Endodermal cell (in vitro differentiated cells): ENCODE data around the gene CLDN19. TPM values are rescaled to one million over a fixed set of nuclear protein-coding genes. Genes with fewer than 3 reads are reported as not detected.
A peak's percentile ranks its signal among the peaks of the same experiment; 100 is the strongest.

Source experiments
- DNase-seq: peaks from one replicate; pipeline ENCODE4 v3.0.0-alpha.2; 2017
- H3K27ac ChIP-seq: 2 replicates; pipeline ENCODE4 v1.5.1; 2013; ENCODE audit warnings: mild to moderate bottlenecking, low read depth, low read length, moderate library complexity
- H3K27me3 ChIP-seq: 2 replicates; pipeline ENCODE4 v1.6.1; 2013; ENCODE audit warnings: mild to moderate bottlenecking, low read length, moderate library complexity; ENCODE audit not compliant: insufficient read depth, control insufficient read depth, poor library complexity, severe bottlenecking
- H3K36me3 ChIP-seq: 2 replicates; pipeline ENCODE4 v1.7.0; 2013; ENCODE audit warnings: mild to moderate bottlenecking, low read length, moderate library complexity; ENCODE audit not compliant: control insufficient read depth, insufficient read depth
- H3K4me1 ChIP-seq: one replicate; pipeline ENCODE4 v1.7.0; 2013; ENCODE audit warnings: low read length; ENCODE audit not compliant: control insufficient read depth, insufficient read depth
- H3K4me3 ChIP-seq: 2 replicates; pipeline ENCODE4 v1.5.1; 2013; ENCODE audit warnings: mild to moderate bottlenecking, low read length, moderate library complexity
- H3K9ac ChIP-seq: 2 replicates; pipeline ENCODE4 v1.6.1; 2013; ENCODE audit warnings: mild to moderate bottlenecking, low read length, moderate library complexity; ENCODE audit not compliant: poor library complexity, severe bottlenecking; ENCODE audit errors: extremely low read depth
- H3K9me3 ChIP-seq: 2 replicates; pipeline ENCODE4 v1.6.1; 2013; ENCODE audit warnings: mild to moderate bottlenecking, low read length, moderate library complexity; ENCODE audit not compliant: control insufficient read depth
- H3K27ac Mint-ChIP-seq: 2 replicates; pipeline ENCODE4 v1.8.0; 2020; ENCODE audit warnings: mixed read lengths
- H3K27me3 Mint-ChIP-seq: 2 replicates; pipeline ENCODE4 v1.8.0; 2021; ENCODE audit warnings: mild to moderate bottlenecking, mixed read lengths; ENCODE audit not compliant: insufficient read depth
- H3K36me3 Mint-ChIP-seq: 2 replicates; pipeline ENCODE4 v1.8.0; 2020; ENCODE audit warnings: low read depth, mixed read lengths
- H3K4me1 Mint-ChIP-seq: 2 replicates; pipeline ENCODE4 v1.8.0; 2020; ENCODE audit warnings: mixed read lengths
- H3K4me3 Mint-ChIP-seq: 2 replicates; pipeline ENCODE4 v1.8.0; 2020; ENCODE audit warnings: mild to moderate bottlenecking, moderate library complexity, mixed read lengths
- H3K9me3 Mint-ChIP-seq: 2 replicates; pipeline ENCODE4 v1.8.0; 2020; ENCODE audit warnings: mild to moderate bottlenecking, mixed read lengths
- CTCF ChIP-seq: fragments of 200-600 bp; sonication (generic); conservative IDR thresholded peaks from 2 replicates; pipeline ENCODE4 v1.5.0; 2021; ENCODE audit warnings: antibody characterized with exemption, mild to moderate bottlenecking
- WGBS, 2 experiments: methylation state at CpG; one replicate each; pipeline versions ENCODE4 v1.1.5 to v1.1.7; 2013; ENCODE audit warnings: missing lambda C conversion rate in 2 of 2, mixed read lengths in 1 of 2; ENCODE audit not compliant: insufficient coverage in 1 of 2, insufficient read length in 1 of 2; 5-methylcytosine and 5-hydroxymethylcytosine counted together
- total RNA-seq, 2 donors: library from RNA; stranded (reverse); fragmentation: NEBNext Ultra II Directional in 1 of 2; extraction: Animal tissue kit (Norgen Biotek cat#: 25700) in 1 of 2; gene quantifications; 2 replicates in 1 of 2; 3 replicates in 1 of 2; pipeline ENCODE4 v1.2.1, GENCODE V29; 2021

CLDN19 gene
- total RNA-seq, 2 donors from 2014 or later, result 31.6 to 32.6 TPM

- Histone ChIP-seq H3K36me3 (peaks cover 67% of the 10 kb centered on the region), H3K9ac (no peak overlapping the region), H3K27ac (no peak overlapping the region), H3K27me3 (no peaks in the 10 kb centered on the region), H3K4me3 (no peak overlapping the region), H3K4me1 (peaks cover 32% of the 10 kb centered on the region), H3K9me3 (no peaks in the 10 kb centered on the region)
- H3K9me3 Mint-ChIP-seq, result no peaks in the 10 kb centered on the region
- peaks cover 53% of the 10 kb centered on the region for H3K4me1 Mint-ChIP-seq
- no peak for DNase-seq
- H3K27ac Mint-ChIP-seq, result no peak overlapping the region
- TF ChIP-seq CTCF, result peak; percentile 44
- peaks cover 39% of the 10 kb centered on the region for H3K36me3 Mint-ChIP-seq
- H3K4me3 Mint-ChIP-seq, result no peak overlapping the region
- 86% methylated on average over 1 of the region's 1 CpG; no CpG with 5 or more reads in 1 of the 2 experiments for WGBS, 2 experiments
- no peaks in the 10 kb centered on the region for H3K27me3 Mint-ChIP-seq
Observed at GRCh38 chr1:42690477-42691156, 49.4 kb downstream of the CLDN19 start.

- Mint-ChIP-seq H3K36me3 (peaks cover 36% of the 10 kb centered on the region), H3K4me3 (no peak overlapping the region), H3K27ac (no peak overlapping the region), H3K9me3 (no peaks in the 10 kb centered on the region), H3K4me1 (peaks cover 60% of the 10 kb centered on the region), H3K27me3 (no peaks in the 10 kb centered on the region)
- no peak for TF ChIP-seq CTCF
- Histone ChIP-seq H3K9me3 (no peaks in the 10 kb centered on the region), H3K27me3 (no peaks in the 10 kb centered on the region), H3K9ac (no peak overlapping the region), H3K4me1 (peaks cover 35% of the 10 kb centered on the region), H3K36me3 (peaks cover 67% of the 10 kb centered on the region), H3K4me3 (no peak overlapping the region), H3K27ac (no peak overlapping the region)
- DNase-seq, result no peak
- WGBS, 2 experiments, result 91 to 100% methylated on average over 1 to 3 of the region's 3 CpGs
Observed at GRCh38 chr1:42689912-42690311, 50.1 kb downstream of the CLDN19 start.

- H3K9me3 ChIP-seq, result no peaks in the 10 kb centered on the region
- TF ChIP-seq CTCF, result no peak
- H3K36me3 ChIP-seq, result peaks cover 56% of the 10 kb centered on the region
- peaks cover 25% of the 10 kb centered on the region for H3K4me1 ChIP-seq
- no peak overlapping the region for H3K27ac ChIP-seq
- peaks cover 53% of the 10 kb centered on the region for H3K4me1 Mint-ChIP-seq
- no peak overlapping the region for H3K27ac Mint-ChIP-seq
- no peak for DNase-seq
- H3K9ac ChIP-seq, result peak overlapping the region; percentile 2
- no peaks in the 10 kb centered on the region for H3K27me3 Mint-ChIP-seq
- WGBS, 2 experiments, result 87 to 100% methylated on average over 2 to 4 of the region's 4 CpGs
- no peaks in the 10 kb centered on the region for H3K27me3 ChIP-seq
- H3K36me3 Mint-ChIP-seq, result peaks cover 38% of the 10 kb centered on the region
- H3K4me3 Mint-ChIP-seq, result peak overlapping the region; percentile 89
- H3K4me3 ChIP-seq, result peak overlapping the region; percentile 89
- H3K9me3 Mint-ChIP-seq, result no peaks in the 10 kb centered on the region
Observed at GRCh38 chr1:42686418-42686817, 53.6 kb downstream of the CLDN19 start.
